Brain microvascular endothelial cell (primary cell): ENCODE data around the gene MMP19.

Source experiments
- DNase-seq: peaks from one replicate; pipeline ENCODE4 v3.0.0-alpha.2; 2020
- H3K27ac ChIP-seq: fragments of 250-450 bp; sonication (Bioruptor Pico); 2 replicates; pipeline ENCODE4 v1.5.1; 2020; ENCODE audit warnings: mild to moderate bottlenecking, moderate library complexity
- H3K27me3 ChIP-seq: fragments of 250-450 bp; sonication (Bioruptor Pico); replicated peaks from 2 replicates; pipeline ENCODE4 v1.5.1; 2020; ENCODE audit warnings: mild to moderate bottlenecking
- H3K36me3 ChIP-seq: fragments of 250-450 bp; sonication (Bioruptor Pico); replicated peaks from 2 replicates; pipeline ENCODE4 v1.5.1; 2020; ENCODE audit warnings: mild to moderate bottlenecking
- H3K4me3 ChIP-seq: 2 replicates; pipeline ENCODE4 v1.5.1; 2011; ENCODE audit warnings: low read depth, mild to moderate bottlenecking, control low read depth, low read length, moderate library complexity
- CTCF ChIP-seq: IDR thresholded peaks from 2 replicates; pipeline ENCODE4 v1.5.1; 2011; ENCODE audit warnings: low read depth, mild to moderate bottlenecking, moderate library complexity, low read length, control low read depth, inconsistent platforms; ENCODE audit errors: missing control alignments
- in situ Hi-C: cut with HindIII; loops from 2 replicates; pipeline ENCODE4 v1.10.0; 2017; ENCODE audit warnings: low sequenced_read_pairs, low pct_ligation_motif_present

MMP19 gene

GRCh38 chr12:55788546-55788945 is 54.2 kb downstream of the MMP19 start:
- DNase-seq, result no peak
- peaks cover 57% of the 10 kb centered on the region for H3K36me3 ChIP-seq
- H3K27ac ChIP-seq, result no peak overlapping the region
- H3K4me3 ChIP-seq, result no peak overlapping the region
- no peaks in the 10 kb centered on the region for H3K27me3 ChIP-seq
- in situ Hi-C loops, result no loop called here
- no peak for TF ChIP-seq CTCF
